ENCODE results near the gene ESYT2.

ESYT2 gene

DNA sequence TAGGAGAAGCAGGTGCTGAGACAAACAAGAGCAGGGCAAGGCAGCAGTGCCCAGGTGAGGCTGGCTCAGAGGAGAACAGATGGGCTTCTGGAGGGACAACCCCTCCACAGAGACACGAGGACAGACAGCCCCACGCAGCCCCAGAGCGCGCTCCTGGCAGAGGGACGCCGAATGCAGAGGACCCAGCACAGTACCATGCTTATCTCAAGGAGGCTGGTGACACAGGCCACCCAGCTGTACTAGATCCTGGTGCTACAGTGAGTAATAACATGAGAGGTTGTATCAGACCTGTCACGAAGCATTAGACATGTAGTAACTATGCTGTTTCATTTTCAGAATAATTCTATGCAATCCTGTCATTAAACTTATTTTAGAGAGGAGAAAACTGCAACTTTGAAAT is 64.3 kb downstream of the ESYT2 start:
- DNase-seq = no peak

DNA sequence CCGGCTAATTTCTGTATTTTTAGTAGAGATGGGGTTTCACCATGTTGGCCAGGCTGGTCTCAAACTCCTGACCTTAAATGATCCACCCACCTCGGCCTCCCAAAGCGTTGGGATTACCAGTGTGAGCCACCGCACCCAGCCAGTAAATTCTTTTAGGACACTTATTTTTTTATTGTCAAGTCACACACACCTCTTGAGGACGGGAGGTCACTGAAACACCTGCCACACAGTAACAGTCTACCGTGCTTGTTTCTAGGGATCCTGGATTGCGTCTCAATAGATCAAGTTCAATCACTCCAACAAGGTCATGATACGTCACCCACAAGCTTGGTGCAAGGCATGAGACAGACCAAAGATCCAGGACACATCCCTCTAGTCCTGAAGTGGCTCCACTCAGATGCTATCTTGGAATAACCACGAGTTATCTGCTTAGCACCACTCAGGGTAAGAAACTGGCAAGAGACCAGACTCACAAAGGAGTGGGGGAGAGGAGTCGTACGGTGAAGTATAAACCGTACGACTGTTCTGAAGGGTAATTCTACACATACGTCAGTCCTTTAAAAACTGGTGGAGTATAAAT is 65.8 kb downstream of the ESYT2 start:
- no peak for DNase-seq

DNA sequence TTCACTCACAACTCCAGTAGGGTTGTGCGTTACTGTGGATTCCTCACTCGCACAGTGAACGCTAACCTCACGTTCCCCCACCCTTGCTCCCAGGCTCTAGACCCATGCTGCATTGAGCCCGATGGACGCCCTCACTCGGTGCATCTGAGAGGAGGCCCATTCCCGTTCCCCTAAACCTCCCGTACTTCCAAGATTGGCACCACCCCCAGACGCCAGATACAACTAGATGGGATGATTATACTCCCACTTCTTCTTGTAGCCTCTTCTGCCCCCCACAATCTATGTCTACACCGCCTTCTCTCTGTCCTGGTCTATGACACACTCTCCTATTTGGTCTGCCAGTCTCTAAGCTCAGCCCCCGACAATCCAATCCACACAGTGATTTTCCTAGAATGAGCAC is 67.4 kb downstream of the ESYT2 start:
- DNase-seq = no peak

DNA sequence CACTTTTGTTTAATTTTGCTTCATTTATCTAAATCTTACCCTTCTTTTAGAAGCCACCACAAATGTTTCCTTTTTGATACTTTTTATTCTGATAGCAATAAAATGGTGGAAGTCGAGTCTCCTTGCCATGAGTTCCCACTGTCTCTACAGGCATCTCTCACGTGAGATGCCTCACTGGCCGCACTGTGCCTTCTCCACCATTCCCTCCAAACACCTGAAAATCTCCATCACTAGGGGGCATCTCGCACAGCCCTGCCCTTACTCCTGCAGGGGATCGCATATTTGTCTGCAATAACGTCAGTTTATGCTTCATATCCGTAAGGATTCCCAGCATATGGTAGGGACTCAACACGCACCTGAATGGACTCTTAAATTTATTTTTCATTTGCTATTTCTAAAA is 68.4 kb downstream of the ESYT2 start:
- DNase-seq = no peak

DNA sequence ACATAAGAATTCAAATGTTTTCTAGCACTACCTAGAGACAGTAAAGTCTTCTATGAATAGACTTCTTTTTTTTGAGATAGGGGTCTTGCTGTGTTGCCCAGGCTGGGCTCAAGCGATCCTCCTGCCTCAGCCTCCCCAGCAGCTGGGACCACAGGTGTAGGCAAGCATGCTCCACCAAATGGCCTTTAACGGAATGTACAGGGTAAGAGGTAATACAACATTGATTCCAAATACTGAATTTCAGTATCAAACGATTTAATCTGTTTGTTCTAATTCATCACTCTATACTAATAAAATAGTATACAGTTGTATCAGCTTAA is 68.9 kb downstream of the ESYT2 start:
- no peak for DNase-seq

DNA sequence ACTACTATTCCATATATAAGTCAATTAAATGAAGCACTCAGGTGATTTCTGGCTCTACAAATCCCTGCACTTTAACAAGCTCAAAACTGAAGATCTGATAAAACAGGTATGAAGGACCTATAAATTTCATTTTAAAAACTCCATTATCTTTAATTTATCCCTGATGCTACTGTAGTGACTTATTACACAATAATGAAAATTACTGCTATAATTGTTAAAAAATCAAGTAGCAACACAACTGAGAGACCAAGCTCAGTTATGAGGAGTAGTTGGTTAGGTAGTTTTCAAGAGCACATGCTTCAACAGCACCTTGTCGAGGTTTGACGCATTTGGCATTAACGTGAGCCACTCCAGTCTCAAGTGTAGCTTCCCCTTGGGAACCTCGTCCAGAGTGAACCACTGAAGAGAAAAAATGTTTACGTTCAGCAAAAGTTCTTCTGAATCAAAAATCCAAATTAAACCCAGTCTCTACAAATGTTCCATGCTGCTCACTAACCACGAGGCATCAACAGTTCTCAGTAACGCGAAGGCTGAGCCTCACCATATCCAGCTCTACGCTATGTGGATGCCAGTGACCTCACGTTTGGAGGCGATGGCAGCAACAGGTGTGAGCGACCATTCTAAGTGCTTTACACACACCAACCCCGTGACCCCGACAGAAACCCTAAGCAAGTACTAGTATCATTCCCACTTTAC is 69.4 kb downstream of the ESYT2 start:
- DNase-seq = no peak

DNA sequence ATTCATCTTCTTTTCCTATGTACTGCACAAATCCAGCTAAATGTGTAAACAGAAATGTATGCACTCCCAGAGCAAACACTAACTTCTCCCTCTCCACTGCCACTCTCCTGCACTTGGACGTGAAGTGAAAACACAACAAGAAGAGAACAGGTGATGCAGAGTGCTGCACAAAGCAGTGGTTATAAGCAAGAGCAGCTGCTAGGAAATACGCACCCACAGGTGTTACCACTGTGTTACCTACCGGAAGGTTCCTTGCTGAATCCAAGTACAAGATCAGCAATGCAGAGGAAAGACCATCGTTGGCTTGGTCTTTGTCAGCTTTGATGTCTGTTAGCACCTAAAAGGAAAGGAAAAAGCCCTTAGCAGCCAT is 70.1 kb downstream of the ESYT2 start:
- DNase-seq = no peak

DNA sequence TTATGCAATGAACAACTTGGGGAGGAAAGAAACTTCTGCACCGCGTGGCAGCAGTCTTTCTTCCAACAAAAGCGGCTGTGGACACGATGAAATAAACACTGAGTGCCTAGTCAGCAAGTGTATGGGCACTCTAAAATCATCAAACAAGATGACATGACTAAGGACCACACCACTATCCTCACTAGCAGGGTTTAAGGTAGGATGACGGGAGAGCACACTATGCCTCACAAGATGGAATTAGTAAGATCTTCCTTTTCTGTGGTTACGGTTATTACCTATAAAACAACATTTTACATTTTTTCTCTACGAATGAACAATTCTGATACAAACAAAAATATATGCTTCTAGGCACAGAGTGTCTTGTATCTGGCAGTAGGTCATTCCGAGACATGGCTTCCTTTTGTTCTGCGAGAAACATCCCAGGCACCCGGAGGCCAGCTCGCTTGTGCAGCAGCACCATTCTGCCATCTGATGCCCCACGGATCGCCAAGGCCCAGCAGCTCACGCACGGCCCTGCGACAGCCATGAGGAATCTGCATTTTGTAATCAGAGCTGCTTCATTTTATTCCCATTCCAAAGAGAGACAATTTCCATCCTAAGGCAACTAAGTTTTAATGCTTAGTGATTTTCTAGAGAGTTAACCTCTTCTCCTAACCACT is 70.6 kb downstream of the ESYT2 start:
- no peak for DNase-seq

DNA sequence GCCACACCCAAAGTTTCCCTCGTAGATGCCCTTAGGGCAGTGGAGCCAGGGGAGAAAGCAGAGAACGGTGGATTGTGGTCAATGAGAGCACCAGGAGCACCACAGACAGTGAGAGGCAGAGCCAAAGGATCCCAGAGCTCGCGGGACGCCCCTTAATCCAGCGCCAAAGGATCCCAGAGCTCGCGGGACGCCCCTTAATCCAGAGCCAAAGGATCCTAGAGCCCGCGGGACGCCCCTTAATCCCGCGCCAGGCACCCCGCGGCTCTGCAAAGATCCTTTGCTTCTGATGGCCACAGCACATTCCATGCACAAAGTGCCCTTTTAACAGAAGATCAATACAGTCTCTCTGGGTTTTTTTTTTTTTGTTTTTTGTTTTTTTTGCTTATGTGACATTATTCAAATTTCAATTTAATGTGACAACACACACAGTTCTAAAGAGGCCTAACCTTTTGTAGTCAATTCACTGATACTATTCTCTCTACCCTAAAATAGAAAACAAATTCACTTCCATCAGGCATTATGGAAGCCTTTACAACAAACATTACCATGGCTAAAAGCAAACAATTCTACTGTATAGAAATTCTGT is 71.8 kb downstream of the ESYT2 start:
- no peak for DNase-seq

DNA sequence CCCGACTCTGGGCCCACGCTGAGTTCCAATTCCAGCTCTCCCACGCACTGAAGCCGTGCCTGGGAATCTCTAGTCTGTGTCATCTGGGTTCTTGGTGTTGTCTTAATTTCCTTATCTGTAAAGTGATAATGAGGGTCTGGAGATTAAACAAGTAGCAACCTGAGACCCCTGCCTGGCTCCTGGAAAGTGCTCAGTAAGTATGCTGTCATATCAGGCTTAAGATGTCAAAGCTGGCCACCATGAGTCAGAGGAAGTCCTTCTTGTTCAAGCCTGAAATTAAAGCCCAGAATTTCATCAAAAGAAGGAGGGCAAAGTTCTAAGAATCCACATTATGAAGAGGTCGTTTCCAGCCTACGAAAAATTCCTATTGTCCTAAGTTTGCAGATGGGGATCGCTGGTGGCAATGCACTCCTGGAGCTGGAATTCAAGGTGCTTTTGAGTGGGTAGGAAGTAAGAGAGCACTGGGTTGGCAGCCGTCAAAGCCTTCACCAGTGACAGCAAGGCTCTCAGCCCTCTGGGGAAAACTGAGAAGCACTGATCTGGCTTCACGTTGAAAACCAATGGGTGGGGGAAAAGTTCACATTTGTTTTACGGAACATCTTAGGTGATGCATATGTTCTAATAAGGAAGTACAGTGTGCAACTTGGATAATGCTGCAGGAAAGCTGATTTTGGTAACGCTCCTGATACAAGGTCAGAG is 74.4 kb downstream of the ESYT2 start:
- DNase-seq = no peak

DNA sequence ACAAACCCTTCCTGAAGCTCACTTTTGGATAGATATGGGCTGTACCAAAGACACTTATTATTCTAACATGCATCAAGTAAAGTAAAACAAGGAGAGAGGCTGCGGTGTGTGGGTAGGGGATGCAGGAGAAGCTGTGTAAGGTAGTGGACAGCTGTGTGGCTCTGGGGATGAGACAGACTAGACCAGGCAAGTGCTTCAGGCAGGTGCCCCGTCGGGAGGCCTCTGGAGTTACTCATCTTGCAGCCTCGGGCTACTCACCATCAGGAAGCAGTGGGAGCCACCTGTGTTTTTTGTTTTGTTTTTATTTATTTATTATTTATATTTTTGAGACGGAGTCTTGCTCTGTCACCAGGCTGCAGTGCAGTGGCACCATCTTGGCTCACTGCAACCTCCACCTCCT is 75.4 kb downstream of the ESYT2 start:
- no peak for DNase-seq

DNA sequence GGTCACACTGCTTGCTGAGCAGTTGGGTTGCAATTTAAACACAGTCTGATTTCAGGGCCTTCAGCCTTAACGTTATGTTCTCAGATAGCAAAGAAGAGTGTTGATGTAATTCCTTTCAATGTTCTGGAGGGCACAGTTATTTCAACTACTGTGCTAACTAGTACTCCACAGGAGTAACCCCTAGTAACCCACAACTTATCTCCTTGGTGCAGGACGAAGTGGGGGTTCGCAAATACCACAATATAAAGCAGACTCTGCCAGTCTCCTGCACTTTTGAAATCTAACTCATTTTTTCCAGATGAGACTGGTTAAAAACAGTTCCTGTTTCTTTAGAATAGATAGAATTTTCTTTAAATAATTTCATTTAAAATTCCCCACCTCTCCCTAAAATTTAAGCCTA is 77.6 kb downstream of the ESYT2 start:
- no peak for DNase-seq

DNA sequence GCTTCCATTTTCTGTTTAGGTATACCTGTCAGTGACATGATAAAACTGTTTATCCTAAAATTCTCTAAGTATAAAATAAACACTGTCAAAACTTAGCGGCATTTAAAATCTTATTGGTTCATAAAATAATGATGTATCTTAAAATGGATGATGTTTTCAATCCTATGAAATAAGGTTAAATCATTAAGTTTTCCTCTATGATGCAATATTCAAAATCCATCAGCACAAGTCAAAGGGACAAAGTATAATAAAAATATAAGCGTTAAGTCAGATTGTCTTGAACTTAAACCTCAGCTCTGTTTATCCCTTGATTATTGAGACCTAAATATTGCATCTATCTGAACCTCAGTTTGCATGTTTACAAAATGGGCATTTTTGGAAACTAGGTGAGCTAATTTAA is 78.1 kb downstream of the ESYT2 start:
- DNase-seq = no peak

DNA sequence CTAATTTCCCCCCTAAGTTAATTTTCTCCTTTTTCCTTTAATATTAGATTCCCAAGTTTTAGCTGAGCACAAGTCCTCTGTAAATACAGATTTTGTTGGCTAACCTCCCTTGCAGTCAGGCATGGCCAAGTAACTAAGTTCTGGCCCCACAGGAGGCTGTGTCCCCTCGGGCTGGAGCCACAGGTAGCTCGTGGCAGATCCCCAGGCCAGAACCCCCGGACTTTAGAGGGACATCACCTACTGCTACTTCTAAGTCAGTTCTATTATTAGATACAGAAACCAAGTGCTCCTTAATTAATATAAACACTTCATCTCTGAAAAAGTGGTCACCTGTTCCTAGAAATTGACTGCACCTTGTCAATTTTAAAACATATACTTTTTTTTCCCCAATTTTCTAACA is 78.6 kb downstream of the ESYT2 start:
- DNase-seq = no peak

DNA sequence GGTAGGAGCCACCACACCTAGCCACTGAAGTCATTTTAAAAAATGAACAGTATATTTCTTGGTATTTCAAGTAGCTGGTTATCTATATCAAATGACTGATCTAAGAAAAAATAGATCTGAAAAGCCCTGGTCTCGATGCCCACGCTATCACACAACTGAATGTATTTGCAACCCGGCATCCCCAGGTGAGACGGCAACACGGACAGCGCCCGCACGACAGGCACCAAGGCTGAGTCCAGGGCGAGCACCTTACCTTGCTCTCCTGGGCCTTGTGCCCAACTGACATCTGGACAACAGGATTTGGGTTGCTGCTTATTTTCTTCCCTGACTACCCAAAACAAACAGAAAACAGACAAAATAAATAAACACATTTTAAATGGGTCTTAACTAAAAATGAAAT is 79.9 kb downstream of the ESYT2 start:
- no peak for DNase-seq

DNA sequence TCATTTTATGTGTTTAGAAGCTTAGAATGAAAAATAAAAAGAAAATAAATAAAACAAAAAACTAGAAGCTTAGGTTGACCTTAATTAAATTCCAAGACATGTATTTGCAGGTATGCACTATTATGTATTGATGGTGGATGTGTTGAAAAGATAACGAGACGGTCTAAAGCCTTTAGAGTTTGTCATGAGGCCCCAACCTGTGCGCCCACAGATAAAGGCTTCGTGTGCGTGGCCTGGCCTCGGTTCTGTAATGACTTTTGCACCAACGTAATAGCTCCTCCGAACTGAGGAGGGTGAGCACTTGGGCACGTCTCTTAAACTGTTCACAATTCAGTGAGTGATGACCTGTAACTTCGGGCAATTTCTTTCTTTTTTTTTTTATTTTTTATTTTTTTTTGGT is 81.0 kb downstream of the ESYT2 start:
- no peak for DNase-seq

DNA sequence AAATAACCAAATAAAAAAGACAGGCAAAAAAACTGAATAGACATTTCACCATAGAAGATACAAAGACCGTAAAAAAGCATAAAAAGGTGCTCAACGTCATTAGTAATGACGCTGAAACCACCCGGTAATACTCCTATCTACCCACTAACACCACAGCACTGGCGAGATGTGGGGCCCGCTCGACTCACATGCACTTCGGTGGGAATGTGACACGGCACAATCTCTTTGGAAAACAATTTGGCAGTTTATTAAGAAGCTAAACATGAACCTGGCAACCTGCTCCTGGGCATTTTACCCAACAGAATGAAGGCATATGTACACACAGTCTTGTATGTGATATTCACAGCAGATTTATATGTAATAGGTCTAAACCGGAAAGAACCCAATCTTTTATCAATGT is 81.9 kb downstream of the ESYT2 start:
- no peak for DNase-seq

DNA sequence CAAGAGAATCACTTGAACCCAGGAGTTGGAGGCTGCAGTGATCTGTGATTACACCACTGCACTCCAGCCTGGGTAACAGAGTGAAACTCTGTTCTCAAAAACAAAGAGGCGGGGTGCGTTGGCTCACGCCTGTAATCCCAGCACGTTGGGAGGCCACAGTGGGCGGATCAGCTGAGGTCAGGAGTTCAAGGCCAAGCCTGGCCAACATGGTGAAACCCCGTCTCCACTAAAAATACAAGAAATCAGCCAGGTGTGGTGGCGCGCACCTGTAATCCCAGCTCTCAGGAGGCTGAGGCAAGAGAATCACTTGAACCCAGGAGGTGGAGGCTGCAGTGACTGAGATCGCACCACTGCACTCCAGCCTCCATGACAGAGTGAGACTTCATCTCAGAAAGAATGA is 82.4 kb downstream of the ESYT2 start:
- no peak for DNase-seq

DNA sequence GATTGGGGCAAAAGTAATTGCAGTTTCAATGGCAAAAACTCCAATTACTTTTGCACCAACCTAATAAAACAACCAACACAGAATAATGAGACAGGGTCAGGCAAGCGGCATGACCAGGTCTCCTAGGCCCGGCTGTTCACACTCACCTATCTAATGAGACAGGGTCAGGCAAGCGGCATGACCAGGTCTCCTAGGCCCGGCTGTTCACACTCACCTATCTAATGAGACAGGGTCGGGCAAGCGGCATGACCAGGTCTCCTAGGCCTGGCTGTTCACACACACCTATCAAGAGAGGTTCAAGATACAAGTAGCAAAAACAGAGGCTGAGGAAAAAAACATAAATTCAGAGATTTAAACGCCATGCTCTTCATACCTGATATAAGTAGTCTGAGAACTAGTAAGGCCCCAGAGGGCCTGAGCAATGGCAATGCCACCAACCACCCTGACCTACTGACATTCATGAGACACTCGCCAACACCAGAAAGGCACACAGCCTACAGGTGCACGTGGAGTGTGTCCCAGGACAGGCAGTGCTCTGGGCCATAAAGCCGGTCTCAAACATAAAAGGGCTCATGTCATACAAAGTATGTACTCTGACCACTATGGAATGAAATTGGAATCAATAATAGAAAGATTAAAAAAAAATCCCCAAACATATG is 84.1 kb downstream of the ESYT2 start:
- no peak for DNase-seq

DNA sequence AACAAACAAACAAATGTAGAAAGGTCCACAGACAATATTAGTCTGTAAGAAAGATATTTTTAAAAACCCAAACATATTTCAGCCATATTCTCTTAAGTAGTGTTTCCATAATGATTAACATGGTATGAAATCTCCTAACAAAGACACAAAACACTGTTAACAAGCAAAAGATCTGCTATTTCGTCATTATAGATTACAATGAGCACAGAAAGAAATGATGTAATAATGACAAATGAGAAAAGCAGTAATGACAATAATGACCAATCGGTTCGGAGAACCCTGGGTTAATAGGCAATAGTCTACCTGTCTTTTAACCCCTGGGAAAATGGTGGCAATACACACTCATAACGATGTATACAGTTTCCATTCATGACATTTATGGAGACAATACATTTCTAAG is 85.2 kb downstream of the ESYT2 start:
- DNase-seq = no peak

DNA sequence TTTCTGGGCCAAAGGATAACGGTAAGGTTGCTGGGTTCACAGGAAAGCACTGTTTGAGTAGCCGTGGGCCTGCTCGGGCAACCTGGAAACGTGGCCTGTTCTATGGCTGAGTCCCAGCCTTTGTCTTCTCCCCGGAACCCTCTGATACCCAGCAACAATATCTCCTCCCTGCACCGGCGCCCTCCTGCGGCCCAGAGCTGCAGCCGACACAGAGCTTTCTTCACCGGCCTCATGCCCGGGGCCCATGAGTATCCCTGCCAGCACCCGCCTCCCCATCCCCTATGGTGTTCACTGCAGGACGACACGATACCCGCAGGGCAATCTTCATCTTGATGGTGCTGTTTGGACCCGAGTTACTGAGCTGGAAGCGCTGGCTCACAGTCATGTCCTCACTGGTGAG is 86.1 kb downstream of the ESYT2 start:
- no peak for DNase-seq

DNA sequence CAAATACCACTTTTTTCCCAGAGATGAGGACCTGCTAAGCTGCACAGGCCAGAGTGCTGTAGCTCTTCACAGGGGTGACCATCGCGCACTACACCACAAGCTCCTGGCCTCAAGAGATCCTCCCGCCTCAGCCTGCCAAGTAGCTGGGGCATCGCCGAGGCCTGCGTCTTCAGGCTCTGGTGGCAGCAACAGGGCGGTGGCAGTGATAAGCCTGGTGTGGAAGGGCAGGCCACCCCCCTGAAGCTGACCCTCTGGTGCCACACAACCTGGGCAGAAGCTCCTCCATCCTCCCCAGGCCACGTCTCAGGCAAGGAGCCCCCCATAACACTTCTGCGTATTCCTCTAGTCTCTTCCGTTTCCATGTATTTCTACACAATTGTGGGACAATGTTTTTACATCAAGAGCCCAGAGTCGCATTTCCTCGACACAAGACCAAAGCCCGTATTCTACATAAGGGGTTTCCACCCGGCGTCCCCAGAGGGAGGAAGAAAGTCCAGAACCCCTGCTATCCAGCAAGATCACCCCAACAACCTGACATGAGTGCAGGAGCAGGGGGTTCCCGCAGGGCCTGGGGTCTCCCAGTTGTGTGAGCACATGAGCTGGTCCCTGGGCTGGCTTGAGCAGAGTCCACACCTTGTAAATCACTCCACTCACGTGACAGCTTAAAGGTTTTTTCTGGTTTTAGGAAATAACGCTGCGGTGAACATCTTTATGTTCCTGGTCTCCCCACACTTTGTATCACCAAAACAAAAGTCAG is 87.1 kb downstream of the ESYT2 start:
- DNase-seq = no peak

DNA sequence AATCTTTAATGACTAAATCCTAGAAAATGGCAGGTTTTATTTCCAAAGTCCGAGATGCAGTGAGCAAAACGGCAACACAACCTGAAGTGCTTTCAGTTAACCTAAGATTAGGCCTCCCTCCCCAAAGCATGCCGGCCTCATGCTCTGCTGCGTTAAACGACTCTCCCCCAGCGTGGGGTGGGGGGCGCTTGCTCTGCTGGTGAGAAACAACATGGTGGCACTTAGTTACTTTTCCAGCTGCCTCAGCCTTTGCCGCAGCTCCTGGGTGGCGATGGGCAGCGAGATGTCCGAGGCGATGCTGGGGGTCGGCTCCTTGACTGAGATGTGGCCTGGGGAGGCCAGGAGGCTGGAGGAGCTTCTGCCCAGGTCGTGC is 88.0 kb downstream of the ESYT2 start:
- no peak for DNase-seq
